ENCODE results near the gene CADM1.

The CADM1 gene

GRCh38 chr11:115182282-115182955, 321.8 kb downstream of the CADM1 start:
- DNase-seq (ENCODE audit: low spot score) = no peak

DNA sequence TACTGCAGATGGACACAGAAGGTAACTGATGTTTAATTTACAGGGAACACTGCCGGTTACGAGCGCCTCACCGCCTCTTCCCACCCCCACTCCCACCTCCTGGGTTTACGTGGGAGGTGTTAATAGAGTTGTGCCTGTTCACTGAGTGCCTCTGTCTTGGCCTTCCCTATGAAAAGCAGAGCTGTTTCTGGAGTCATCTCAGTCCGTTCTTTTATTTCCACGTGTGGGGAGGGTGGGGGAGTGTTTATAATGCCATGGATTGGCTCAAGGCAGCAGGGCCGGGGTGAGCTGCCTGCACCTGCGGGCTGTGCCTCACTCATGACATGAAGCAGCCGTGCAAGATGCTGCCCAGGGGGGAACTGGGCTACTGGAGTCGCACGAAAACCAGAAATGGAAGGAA, 322.7 kb downstream of the CADM1 start:
- DNase-seq (ENCODE audit: low spot score) = no peak

GRCh38 chr11:115180272-115180671, 323.9 kb downstream of the CADM1 start:
- DNase-seq (ENCODE audit: low spot score) = no peak

DNA sequence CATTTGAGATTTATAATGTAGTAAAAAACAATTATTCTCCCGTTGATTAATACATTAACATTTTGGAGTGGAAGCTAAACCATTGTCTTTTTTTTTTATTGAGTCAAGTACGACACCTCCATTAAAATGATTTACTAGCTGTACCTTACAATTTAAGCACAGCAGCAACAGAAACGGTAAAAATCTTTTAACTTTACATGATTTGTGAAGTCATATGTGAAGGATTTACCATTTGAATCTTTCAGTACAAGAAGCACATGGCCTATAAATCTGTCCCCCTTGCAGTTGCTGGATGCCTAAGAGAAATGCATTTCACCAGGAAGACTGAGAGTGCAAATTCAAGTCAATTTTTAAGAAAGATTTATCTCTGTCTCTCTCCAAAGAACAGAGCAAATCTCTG, 324.6 kb downstream of the CADM1 start:
- no peak for DNase-seq (ENCODE audit: low spot score)

- DNase-seq (ENCODE audit: low spot score) = no peak
Measured at GRCh38 chr11:115178705-115179104, 325.5 kb downstream of the CADM1 start.

- no peak for DNase-seq (ENCODE audit: low spot score)
Measured at GRCh38 chr11:115173136-115173535, 331.1 kb downstream of the CADM1 start.

DNA sequence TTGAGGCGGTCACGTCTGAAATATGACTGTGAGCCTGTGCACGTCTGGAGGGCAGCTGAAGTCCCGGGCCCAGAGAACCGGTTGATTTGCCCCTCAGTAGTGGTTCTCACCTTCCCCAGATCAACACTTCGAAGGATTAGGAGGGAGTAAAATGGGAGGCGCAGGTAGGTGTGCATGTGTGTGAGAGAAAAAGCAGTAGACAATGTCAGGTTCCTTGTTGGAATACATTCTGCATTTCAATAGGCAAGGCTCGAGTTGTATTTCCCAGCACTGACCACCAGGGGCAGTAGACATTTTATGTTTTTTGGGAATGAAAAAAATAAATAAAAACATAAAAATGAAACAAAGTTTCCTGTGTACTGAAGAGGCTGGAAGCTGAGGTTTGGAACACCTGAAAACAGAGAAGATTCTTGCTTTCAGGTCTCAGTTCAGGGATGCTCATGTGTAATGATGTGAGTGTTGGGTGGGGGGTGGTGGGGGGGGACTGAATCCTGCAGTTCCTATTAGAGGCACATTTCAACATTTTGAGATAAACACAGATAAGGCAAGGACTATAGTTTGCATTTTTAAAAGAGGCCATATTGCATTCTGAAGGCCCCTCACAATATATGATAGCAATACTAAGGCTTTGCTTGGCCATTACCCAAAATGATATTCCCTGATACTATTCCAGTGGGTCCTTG, 333.9 kb downstream of the CADM1 start:
- DNase-seq (ENCODE audit: low spot score) = no peak

DNA sequence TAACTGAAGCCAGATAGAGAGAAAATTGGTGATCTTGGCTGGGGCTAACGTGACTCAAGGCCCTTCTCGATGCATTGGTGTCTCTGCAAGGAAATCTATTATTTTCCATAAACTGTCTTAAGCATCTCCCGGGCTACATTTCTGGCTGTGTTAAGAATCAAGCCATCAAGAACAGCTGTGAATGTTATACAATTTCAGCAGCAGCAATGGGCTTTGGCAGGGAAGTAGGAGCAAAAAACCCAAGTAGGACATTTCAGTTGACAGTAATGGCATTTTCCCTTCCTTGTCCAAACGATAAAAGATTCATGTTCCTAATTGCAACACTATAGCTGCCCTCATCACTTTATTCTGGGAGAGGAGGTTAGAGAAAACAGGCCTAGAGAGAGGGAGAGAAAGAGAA, 335.0 kb downstream of the CADM1 start:
- DNase-seq (ENCODE audit: low spot score) = no peak

GRCh38 chr11:115168686-115169085, 335.5 kb downstream of the CADM1 start:
- no peak for DNase-seq (ENCODE audit: low spot score)

- no peak for DNase-seq (ENCODE audit: low spot score)
Measured at GRCh38 chr11:115168229-115168671, 336.0 kb downstream of the CADM1 start.

DNA sequence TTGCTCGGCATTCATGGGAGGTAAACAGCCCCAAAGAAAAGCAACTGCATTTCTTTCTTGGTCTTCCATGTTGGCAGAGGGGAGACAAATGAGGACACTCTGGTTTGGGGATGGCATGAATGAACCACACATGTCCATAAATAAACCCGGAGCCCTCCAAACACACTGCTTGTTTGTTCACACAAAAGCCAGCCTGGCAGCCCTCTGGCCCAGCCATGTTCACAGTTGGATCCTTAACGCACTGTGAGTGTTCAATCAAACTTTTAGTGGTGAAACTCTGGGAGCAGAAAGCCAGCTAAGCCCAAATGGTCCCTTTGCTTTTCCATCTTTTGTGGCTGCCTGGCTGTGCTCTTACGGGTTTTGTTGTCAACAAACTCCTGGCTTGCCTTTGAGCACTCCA, 336.8 kb downstream of the CADM1 start:
- no peak for DNase-seq (ENCODE audit: low spot score)

GRCh38 chr11:115166820-115167219, 337.4 kb downstream of the CADM1 start:
- DNase-seq (ENCODE audit: low spot score) = no peak

DNA sequence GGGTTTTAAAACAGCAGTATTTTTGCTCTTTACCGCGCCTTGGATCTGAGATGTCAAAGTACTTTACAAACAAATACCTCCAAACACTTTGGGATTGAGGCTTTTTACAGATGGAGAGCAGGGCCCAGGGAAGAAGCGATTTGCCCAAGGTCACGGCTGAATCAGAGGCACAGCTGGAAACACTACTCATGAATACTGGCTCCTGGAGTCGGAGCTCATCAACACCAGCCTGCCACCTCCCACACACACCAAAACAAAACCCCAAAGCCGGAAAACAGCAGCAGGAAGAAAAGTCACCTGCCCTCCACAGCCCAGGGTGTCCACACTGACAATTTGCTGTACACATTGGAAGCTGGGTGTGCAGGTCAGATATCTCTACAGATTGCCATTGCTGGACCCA, 339.4 kb downstream of the CADM1 start:
- DNase-seq (ENCODE audit: low spot score) = no peak

- no peak for DNase-seq (ENCODE audit: low spot score)
Measured at GRCh38 chr11:115162919-115163318, 341.3 kb downstream of the CADM1 start.

- no peak for DNase-seq (ENCODE audit: low spot score)
Measured at GRCh38 chr11:115161876-115162275, 342.3 kb downstream of the CADM1 start.

- DNase-seq (ENCODE audit: low spot score) = no peak
Measured at GRCh38 chr11:115159207-115159606, 345.0 kb downstream of the CADM1 start.

DNA sequence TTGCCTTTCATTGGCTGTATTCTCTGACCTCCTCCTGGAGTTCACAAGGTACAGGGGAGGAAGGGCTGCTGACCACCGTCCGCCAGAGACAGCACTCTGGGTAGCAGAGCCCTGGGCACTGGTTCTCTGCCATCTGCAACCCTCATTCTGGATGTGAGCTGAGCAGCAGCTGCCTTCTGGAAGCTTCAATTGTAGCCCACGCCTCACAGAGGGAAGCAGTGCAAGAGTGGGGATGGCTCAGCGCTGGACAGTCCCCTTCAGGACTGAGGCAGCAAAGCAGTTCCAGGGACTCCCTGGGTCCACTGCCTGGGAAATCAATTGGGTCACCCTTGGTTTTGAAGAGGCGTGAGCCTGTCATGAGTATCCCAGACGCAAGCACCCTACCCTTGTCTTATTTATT, 346.2 kb downstream of the CADM1 start:
- DNase-seq (ENCODE audit: low spot score) = no peak

- no peak for DNase-seq (ENCODE audit: low spot score)
Measured at GRCh38 chr11:115157247-115157646, 347.0 kb downstream of the CADM1 start.

- DNase-seq (ENCODE audit: low spot score) = no peak
Measured at GRCh38 chr11:115155978-115156377, 348.2 kb downstream of the CADM1 start.

GRCh38 chr11:115155320-115155719, 348.9 kb downstream of the CADM1 start:
- DNase-seq (ENCODE audit: low spot score) = no peak

DNA sequence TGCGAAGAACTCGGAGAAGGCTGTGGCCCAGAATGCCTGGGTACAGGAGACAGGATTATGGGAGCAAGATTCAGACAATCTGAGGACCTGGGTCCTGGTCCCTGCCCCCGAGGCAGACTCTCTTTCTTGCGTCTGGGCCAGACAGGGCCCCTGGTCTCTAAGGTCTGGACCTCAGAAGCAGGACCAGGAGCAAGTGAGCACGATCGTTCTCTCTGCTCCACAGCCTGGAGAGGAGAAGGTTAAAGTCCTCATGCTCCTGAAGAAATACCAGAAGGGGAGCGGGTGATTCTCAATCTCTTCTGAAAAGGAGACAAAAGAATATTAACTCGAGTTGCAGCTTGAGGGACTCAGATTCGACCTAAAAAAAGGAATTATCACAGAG, 349.9 kb downstream of the CADM1 start:
- no peak for DNase-seq (ENCODE audit: low spot score)

DNA sequence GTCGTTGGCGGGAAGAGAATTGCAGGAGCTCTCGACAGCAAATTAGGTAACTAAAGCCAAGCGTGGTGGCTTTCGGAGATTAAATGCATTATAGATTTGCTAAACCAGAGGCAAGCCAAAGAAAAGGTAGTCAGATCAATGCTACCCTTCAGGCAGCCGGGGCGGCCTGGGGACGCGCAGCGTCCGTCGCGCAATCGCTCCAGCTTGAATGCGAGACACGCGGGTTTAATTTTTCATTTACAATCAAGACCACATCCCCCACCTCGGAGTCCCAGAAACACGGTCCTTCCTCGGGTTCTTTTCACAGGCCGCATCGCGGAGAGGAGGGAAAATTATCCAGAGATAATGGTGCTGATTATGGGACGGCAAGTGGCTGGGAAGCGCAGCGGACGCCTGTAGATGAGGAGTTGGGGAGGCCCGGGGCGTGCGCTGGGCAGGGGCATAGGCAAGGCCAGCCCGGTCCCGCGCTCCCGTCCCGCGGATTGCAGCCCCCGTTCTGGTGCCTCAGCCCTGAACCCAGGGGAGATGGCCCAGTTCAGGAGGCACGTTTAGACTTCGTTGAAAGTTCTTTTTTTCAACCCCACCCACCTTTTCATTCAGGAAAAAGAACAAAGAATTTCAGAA, 350.4 kb downstream of the CADM1 start:
- DNase-seq (ENCODE audit: low spot score) = no peak

GRCh38 chr11:115153135-115153534, 351.1 kb downstream of the CADM1 start:
- no peak for DNase-seq (ENCODE audit: low spot score)

DNA sequence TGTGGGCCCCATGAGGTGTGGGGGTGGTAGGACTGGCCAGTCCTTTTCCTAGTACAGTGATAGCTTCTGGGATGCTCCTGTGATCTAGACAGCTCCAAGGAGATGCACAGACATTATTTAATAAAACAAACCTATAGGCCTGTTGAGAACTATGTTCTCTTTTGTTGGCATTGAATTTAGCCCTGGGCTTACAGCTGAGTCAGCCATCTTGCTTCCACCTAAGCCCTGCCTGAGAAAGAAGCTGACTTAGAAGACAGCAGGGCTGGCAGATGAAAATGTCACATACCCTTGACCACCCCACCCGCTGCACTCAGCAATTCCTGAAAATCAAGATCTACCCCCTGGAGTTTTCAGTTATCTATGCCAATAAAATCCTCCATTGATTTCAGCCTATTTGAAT, 353.2 kb downstream of the CADM1 start:
- no peak for DNase-seq (ENCODE audit: low spot score)
